Measurements from ENCODE around the gene YIPF1. TPM values are rescaled to one million over a fixed set of nuclear protein-coding genes. Genes with fewer than 3 reads are reported as not detected.

The YIPF1 gene
- total RNA-seq, 1 donor from 2014 or later, result 41.2 TPM

- H3K4me3 ChIP-seq, result no peak overlapping the region
- no peak overlapping the region for H2AFZ ChIP-seq (replicated peaks)
- H3K27ac Mint-ChIP-seq, result no peak overlapping the region
- no peaks in the 10 kb centered on the region for H3K27me3 ChIP-seq
- TF ChIP-seq EZH2phosphoT487 (IDR thresholded peaks at IDR 0.05), result no peak
- TF ChIP-seq, protein P1, sequence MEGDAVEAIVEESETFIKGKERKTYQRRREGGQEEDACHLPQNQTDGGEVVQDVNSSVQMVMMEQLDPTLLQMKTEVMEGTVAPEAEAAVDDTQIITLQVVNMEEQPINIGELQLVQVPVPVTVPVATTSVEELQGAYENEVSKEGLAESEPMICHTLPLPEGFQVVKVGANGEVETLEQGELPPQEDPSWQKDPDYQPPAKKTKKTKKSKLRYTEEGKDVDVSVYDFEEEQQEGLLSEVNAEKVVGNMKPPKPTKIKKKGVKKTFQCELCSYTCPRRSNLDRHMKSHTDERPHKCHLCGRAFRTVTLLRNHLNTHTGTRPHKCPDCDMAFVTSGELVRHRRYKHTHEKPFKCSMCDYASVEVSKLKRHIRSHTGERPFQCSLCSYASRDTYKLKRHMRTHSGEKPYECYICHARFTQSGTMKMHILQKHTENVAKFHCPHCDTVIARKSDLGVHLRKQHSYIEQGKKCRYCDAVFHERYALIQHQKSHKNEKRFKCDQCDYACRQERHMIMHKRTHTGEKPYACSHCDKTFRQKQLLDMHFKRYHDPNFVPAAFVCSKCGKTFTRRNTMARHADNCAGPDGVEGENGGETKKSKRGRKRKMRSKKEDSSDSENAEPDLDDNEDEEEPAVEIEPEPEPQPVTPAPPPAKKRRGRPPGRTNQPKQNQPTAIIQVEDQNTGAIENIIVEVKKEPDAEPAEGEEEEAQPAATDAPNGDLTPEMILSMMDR (IDR thresholded peaks at IDR 0.05), result peak; percentile 25
- peaks cover 3% of the 10 kb centered on the region for H4K20me1 ChIP-seq (ENCODE audit: low read depth)
- H3K4me1 ChIP-seq, result no peaks in the 10 kb centered on the region
- no peaks in the 10 kb centered on the region for H3K9me3 Mint-ChIP-seq
- no peaks in the 10 kb centered on the region for H3K9me3 ChIP-seq (ENCODE audit: low read depth)
- H3K79me2 ChIP-seq (ENCODE audit: low read depth), result peaks cover 3% of the 10 kb centered on the region
- H3F3A ChIP-seq (ENCODE audit: low read depth), result no peaks in the 10 kb centered on the region
- H3K4me2 ChIP-seq, result no peak overlapping the region
- no peak overlapping the region for H3K4me3 Mint-ChIP-seq
- DNase-seq (ENCODE audit: low spot score), result peak; percentile 6
- H3K9ac ChIP-seq, result no peak overlapping the region
- peaks cover 5% of the 10 kb centered on the region for H3K36me3 ChIP-seq
- no peaks in the 10 kb centered on the region for H3K27me3 Mint-ChIP-seq (ENCODE audit: insufficient read depth, low read depth)
- H3K4me1 Mint-ChIP-seq, result no peaks in the 10 kb centered on the region
- H3K36me3 Mint-ChIP-seq, result peaks cover 13% of the 10 kb centered on the region
- no peak overlapping the region for H3K27ac ChIP-seq
Measured at GRCh38 chr1:53826367-53826766, 63.2 kb downstream of the YIPF1 start.

- no peaks in the 10 kb centered on the region for H3K9me3 Mint-ChIP-seq
Measured at GRCh38 chr1:53825306-53825705, 64.3 kb downstream of the YIPF1 start.

GRCh38 chr1:53822931-53823330, 66.7 kb downstream of the YIPF1 start:
- no peaks in the 10 kb centered on the region for H3K9me3 ChIP-seq (ENCODE audit: low read depth)
- no peak overlapping the region for H3K4me2 ChIP-seq
- no peaks in the 10 kb centered on the region for H3K27me3 Mint-ChIP-seq (ENCODE audit: insufficient read depth, low read depth)
- no peaks in the 10 kb centered on the region for H3K9me3 Mint-ChIP-seq
- H3K4me1 Mint-ChIP-seq, result no peaks in the 10 kb centered on the region
- no peak overlapping the region for H3K4me3 Mint-ChIP-seq
- H3K27ac Mint-ChIP-seq, result no peak overlapping the region
- H3K79me2 ChIP-seq (ENCODE audit: low read depth), result no peaks in the 10 kb centered on the region
- no peaks in the 10 kb centered on the region for H3K27me3 ChIP-seq
- no peaks in the 10 kb centered on the region for H3F3A ChIP-seq (ENCODE audit: low read depth)
- TF ChIP-seq, protein P1 (IDR thresholded peaks at IDR 0.05), result no peak
- TF ChIP-seq EZH2phosphoT487 (IDR thresholded peaks at IDR 0.05) (no peak), EZH2 (IDR thresholded peaks at IDR 0.05) (no peak)
- no peak overlapping the region for H3K9ac ChIP-seq
- H3K36me3 Mint-ChIP-seq, result peaks cover 16% of the 10 kb centered on the region
- H3K36me3 ChIP-seq, result peaks cover 15% of the 10 kb centered on the region
- no peak overlapping the region for H3K4me3 ChIP-seq
- H3K27ac ChIP-seq, result no peak overlapping the region
- no peak overlapping the region for H2AFZ ChIP-seq (replicated peaks)
- no peaks in the 10 kb centered on the region for H3K4me1 ChIP-seq
- DNase-seq (ENCODE audit: low spot score), result no peak
- H4K20me1 ChIP-seq (ENCODE audit: low read depth), result peaks cover 3% of the 10 kb centered on the region

More at GRCh38 chr1:53825306-53825705, 64.3 kb downstream of the YIPF1 start:
- H3K4me3 ChIP-seq, result no peak overlapping the region
- H3K27ac ChIP-seq, result no peak overlapping the region
- H3K9me3 ChIP-seq (ENCODE audit: low read depth), result no peaks in the 10 kb centered on the region
- no peaks in the 10 kb centered on the region for H3F3A ChIP-seq (ENCODE audit: low read depth)
- H3K4me2 ChIP-seq, result no peak overlapping the region
- Mint-ChIP-seq H3K36me3 (peaks cover 13% of the 10 kb centered on the region), H3K27ac (no peak overlapping the region), H3K4me1 (no peaks in the 10 kb centered on the region), H3K4me3 (no peak overlapping the region), H3K27me3 (ENCODE audit: insufficient read depth, low read depth) (no peaks in the 10 kb centered on the region)
- H3K9ac ChIP-seq, result no peak overlapping the region
- no peaks in the 10 kb centered on the region for H3K27me3 ChIP-seq
- TF ChIP-seq EZH2phosphoT487 (IDR thresholded peaks at IDR 0.05), result no peak
- H3K4me1 ChIP-seq, result no peaks in the 10 kb centered on the region
- no peaks in the 10 kb centered on the region for H3K79me2 ChIP-seq (ENCODE audit: low read depth)
- no peak overlapping the region for H2AFZ ChIP-seq (replicated peaks)
- H4K20me1 ChIP-seq (ENCODE audit: low read depth), result peaks cover 3% of the 10 kb centered on the region
- H3K36me3 ChIP-seq, result peaks cover 5% of the 10 kb centered on the region
- no peak for DNase-seq (ENCODE audit: low spot score)

- Mint-ChIP-seq H3K9me3 (peaks cover 3% of the 10 kb centered on the region), H3K4me3 (no peak overlapping the region), H3K27me3 (ENCODE audit: insufficient read depth, low read depth) (no peaks in the 10 kb centered on the region), H3K4me1 (no peaks in the 10 kb centered on the region), H3K36me3 (peaks cover 28% of the 10 kb centered on the region), H3K27ac (no peak overlapping the region)
- Histone ChIP-seq H3K4me3 (no peak overlapping the region), H3K9me3 (ENCODE audit: low read depth) (no peaks in the 10 kb centered on the region), H2AFZ (replicated peaks) (no peak overlapping the region), H3K27me3 (no peaks in the 10 kb centered on the region), H3K4me2 (no peak overlapping the region), H4K20me1 (ENCODE audit: low read depth) (peaks cover 2% of the 10 kb centered on the region), H3K4me1 (no peaks in the 10 kb centered on the region), H3F3A (ENCODE audit: low read depth) (no peaks in the 10 kb centered on the region), H3K79me2 (ENCODE audit: low read depth) (peaks cover 2% of the 10 kb centered on the region), H3K36me3 (peaks cover 10% of the 10 kb centered on the region), H3K9ac (no peak overlapping the region), H3K27ac (no peak overlapping the region)
- TF ChIP-seq EZH2phosphoT487 (IDR thresholded peaks at IDR 0.05), result no peak
- no peak for TF ChIP-seq EZH2 (IDR thresholded peaks at IDR 0.05)
- TF ChIP-seq, protein P1 (IDR thresholded peaks at IDR 0.05), result no peak
- no peak for DNase-seq (ENCODE audit: low spot score)
Measured at GRCh38 chr1:53821380-53821779, 68.2 kb downstream of the YIPF1 start.
